Transverse colon (tissue), 4 donors: ENCODE results near the gene L3MBTL4.

Source experiments
- POLR2A ChIP-seq: fragments of 450-650 bp; IDR thresholded peaks from one replicate; pipeline ENCODE4 v1.6.1; 2016; ENCODE audit warnings: antibody characterized with exemption, mild to moderate bottlenecking, moderate library complexity
- POLR2AphosphoS5 ChIP-seq, 3 donors: sonication (generic); formaldehyde crosslinking; IDR thresholded peaks; one replicate each; pipeline ENCODE4 v1.6.1; 2016; ENCODE audit warnings: antibody characterized with exemption in 3 of 3
- TF ChIP-seq, protein P1 (sequence below), 5 experiments: fragments of 200-600 bp in 3 of 5; fragments of 450-650 bp in 2 of 5; sonication (generic) in 3 of 5; IDR thresholded peaks; 1 replicate in 2 of 5; 2 replicates in 3 of 5; pipeline ENCODE4 v1.5.1; 2016 to 2017; ENCODE audit warnings: antibody characterized with exemption in 5 of 5, inconsistent platforms in 3 of 5, mild to moderate bottlenecking in 2 of 5, moderate library complexity in 1 of 5

GRCh38 chr18:6336239-6336638 lies 78.5 kb downstream of the L3MBTL4 start:
- TF ChIP-seq, protein P1, sequence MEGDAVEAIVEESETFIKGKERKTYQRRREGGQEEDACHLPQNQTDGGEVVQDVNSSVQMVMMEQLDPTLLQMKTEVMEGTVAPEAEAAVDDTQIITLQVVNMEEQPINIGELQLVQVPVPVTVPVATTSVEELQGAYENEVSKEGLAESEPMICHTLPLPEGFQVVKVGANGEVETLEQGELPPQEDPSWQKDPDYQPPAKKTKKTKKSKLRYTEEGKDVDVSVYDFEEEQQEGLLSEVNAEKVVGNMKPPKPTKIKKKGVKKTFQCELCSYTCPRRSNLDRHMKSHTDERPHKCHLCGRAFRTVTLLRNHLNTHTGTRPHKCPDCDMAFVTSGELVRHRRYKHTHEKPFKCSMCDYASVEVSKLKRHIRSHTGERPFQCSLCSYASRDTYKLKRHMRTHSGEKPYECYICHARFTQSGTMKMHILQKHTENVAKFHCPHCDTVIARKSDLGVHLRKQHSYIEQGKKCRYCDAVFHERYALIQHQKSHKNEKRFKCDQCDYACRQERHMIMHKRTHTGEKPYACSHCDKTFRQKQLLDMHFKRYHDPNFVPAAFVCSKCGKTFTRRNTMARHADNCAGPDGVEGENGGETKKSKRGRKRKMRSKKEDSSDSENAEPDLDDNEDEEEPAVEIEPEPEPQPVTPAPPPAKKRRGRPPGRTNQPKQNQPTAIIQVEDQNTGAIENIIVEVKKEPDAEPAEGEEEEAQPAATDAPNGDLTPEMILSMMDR (IDR thresholded peaks at IDR 0.05): no peak
- TF ChIP-seq POLR2A (no peak), POLR2AphosphoS5 (IDR thresholded peaks at IDR 0.05) (no peak)
